OCI-LY3 (cell line): ENCODE data around the gene ZBTB38.
A peak's percentile ranks its signal among the peaks of the same experiment; 100 is the strongest.

Experiments
- H2AFZ ChIP-seq: fragments of 200-600, 300-600 bp; shearing (Covaris generic); 2 replicates; pipeline ENCODE4 v1.6.0; 2014; ENCODE audit warnings: antibody characterized with exemption, low read depth, low read length
- H3K27ac ChIP-seq: fragments of 200-600, 300-600 bp; sonication (generic); 2 replicates; pipeline ENCODE4 v1.5.1; 2014; ENCODE audit warnings: mild to moderate bottlenecking, low read length, moderate library complexity, mixed read lengths
- H3K27me3 ChIP-seq: fragments of 200-600, 300-600 bp; sonication (generic); 2 replicates; pipeline ENCODE4 v1.6.1; 2014; ENCODE audit warnings: low read depth, low read length, mixed read lengths
- H3K36me3 ChIP-seq: fragments of 200-600, 300-600 bp; sonication (generic); replicated peaks from 2 replicates; pipeline ENCODE3; 2014; ENCODE audit warnings: low read depth, low read length, mixed read lengths
- H3K4me1 ChIP-seq: fragments of 300-600, 200-600 bp; sonication (generic); 2 replicates; pipeline ENCODE4 v1.6.1; 2014; ENCODE audit warnings: low read length, mixed read lengths
- H3K4me2 ChIP-seq: fragments of 200-600, 300-600 bp; sonication (generic); 2 replicates; pipeline ENCODE4 v1.6.1; 2014; ENCODE audit warnings: low read length, mixed read lengths
- H3K4me3 ChIP-seq: fragments of 300-600, 200-600 bp; sonication (generic); 2 replicates; pipeline ENCODE4 v1.5.1; 2014; ENCODE audit warnings: antibody characterized with exemption, mild to moderate bottlenecking, low read length, moderate library complexity
- H3K79me2 ChIP-seq: fragments of 300-600, 200-600 bp; shearing (Covaris generic); 2 replicates; pipeline ENCODE4 v1.6.1; 2014; ENCODE audit warnings: mild to moderate bottlenecking, low read length, mixed read lengths
- H3K9ac ChIP-seq: fragments of 300-600, 200-600 bp; shearing (Covaris generic); 2 replicates; pipeline ENCODE4 v1.6.0; 2014; ENCODE audit warnings: mild to moderate bottlenecking, low read length, moderate library complexity
- H3K9me3 ChIP-seq: fragments of 200-600, 300-600 bp; shearing (Covaris generic); 2 replicates; pipeline ENCODE4 v1.6.1; 2014; ENCODE audit warnings: low read length, mixed read lengths; ENCODE audit not compliant: insufficient read depth
- H4K20me1 ChIP-seq: fragments of 200-600, 300-600 bp; sonication (generic); 2 replicates; pipeline ENCODE4 v1.6.1; 2016; ENCODE audit warnings: low read length, mixed read lengths; ENCODE audit not compliant: insufficient read depth
- EZH2phosphoT487 ChIP-seq: fragments of 200-600 bp; shearing (Covaris generic); IDR thresholded peaks from 2 replicates; pipeline ENCODE4 v1.6.1; 2018; ENCODE audit warnings: antibody characterized with exemption, mixed run types, low read depth
- TF ChIP-seq, protein P1 (sequence below): fragments of 200-600, 300-600 bp; sonication (generic); IDR thresholded peaks from 2 replicates; pipeline ENCODE4 v1.5.1; 2014; ENCODE audit warnings: antibody characterized with exemption, low read length, low read depth

Gene ZBTB38

DNA sequence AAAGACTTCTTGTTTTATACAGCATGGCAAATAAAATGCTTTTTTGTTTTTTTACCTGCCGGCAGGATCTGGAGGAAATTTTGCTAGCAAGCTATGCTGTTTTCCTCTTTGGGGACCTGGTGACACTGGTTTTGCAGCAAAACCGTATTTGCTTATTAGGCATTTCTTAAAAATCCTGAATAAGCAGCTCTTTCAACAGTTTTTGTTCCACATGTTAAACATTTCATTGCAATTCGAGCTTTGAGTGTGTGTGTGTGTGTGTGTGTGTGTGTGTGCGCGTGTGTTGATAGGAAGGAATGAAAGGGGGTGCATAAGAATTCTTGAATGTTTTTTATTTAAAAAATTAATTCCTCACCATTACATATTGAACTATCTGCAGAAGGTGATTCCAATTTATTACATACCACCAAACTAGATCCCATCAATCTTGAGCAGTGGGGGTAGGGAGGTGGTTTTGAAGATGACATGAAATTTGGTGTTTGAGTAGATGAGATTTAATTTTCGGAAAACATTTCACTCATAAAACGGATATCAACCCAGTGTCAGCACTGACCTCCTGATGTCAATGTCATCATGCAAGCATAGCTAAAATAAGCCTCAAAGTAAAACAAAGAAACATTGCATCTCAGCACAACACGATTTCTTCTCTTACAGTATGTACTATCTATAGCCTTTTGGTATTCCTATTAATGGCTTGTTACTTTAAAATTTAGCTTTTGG, 17.3 kb downstream of the ZBTB38 start:
- H3K27ac ChIP-seq = no peak overlapping the region
- TF ChIP-seq, protein P1, sequence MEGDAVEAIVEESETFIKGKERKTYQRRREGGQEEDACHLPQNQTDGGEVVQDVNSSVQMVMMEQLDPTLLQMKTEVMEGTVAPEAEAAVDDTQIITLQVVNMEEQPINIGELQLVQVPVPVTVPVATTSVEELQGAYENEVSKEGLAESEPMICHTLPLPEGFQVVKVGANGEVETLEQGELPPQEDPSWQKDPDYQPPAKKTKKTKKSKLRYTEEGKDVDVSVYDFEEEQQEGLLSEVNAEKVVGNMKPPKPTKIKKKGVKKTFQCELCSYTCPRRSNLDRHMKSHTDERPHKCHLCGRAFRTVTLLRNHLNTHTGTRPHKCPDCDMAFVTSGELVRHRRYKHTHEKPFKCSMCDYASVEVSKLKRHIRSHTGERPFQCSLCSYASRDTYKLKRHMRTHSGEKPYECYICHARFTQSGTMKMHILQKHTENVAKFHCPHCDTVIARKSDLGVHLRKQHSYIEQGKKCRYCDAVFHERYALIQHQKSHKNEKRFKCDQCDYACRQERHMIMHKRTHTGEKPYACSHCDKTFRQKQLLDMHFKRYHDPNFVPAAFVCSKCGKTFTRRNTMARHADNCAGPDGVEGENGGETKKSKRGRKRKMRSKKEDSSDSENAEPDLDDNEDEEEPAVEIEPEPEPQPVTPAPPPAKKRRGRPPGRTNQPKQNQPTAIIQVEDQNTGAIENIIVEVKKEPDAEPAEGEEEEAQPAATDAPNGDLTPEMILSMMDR = no peak
- no peaks in the 10 kb centered on the region for H3K9me3 ChIP-seq
- no peaks in the 10 kb centered on the region for H4K20me1 ChIP-seq
- H3K4me2 ChIP-seq = peak overlapping the region; percentile 40
- H3K79me2 ChIP-seq = no peaks in the 10 kb centered on the region
- H3K27me3 ChIP-seq = peaks cover 36% of the 10 kb centered on the region
- no peak overlapping the region for H3K9ac ChIP-seq
- no peaks in the 10 kb centered on the region for H3K36me3 ChIP-seq
- peak overlapping the region; percentile 48 for H3K4me3 ChIP-seq
- H3K4me1 ChIP-seq = 0 out of 2 replicates have a peak, but pooled peaks cover 8% of the 10 kb centered on the region
- no peak overlapping the region; the same call in 1 of the 2 replicates for H2AFZ ChIP-seq

DNA sequence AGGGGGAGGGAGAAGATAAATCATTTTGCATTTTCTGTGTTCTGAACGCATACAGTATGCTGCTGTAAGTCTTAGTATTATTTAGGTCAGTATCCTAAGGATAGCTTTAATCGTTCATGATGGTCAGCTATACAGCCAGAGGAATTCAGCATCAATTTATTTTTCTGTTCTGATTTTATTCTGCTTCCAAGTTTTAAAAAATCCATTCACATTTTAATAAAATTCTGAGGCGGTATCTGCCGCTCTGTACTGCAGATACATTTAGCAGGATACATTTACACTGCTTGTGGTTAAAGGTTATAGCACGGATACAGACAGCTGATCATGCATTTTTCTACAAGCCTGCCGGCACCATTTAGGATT, 17.8 kb downstream of the ZBTB38 start:
- H3K27ac ChIP-seq = no peak overlapping the region

DNA sequence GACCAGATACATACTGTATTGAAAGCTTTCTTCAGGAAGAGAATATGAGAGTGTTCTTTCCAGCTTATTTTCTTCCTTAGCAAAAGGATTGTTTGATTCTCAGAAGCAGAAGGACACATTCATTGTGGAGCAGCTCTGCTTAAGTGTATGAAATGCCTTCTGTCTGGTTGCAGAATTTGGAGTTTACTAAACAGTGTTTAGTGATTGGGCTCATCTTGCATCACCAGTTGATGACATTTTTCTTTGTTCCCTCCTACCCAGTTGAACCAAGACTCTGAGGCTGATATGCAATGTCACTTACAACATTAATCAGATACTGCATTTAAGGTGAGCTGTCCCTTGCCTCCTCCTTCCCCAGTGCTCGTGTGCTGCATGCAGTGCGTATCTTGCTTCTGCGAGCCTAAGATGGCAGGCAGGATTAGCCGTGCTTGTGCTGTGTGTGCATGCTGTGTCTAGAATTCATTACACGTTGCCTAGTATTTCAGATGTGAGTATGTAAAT, 18.4 kb downstream of the ZBTB38 start:
- H3K9me3 ChIP-seq = no peaks in the 10 kb centered on the region
- H3K27me3 ChIP-seq = peaks cover 36% of the 10 kb centered on the region
- no peaks in the 10 kb centered on the region for H3K79me2 ChIP-seq
- H3K36me3 ChIP-seq = no peaks in the 10 kb centered on the region
- peak overlapping the region; percentile 70; the same call in 1 of the 2 replicates for H2AFZ ChIP-seq
- peak overlapping the region; percentile 40 for H3K4me2 ChIP-seq
- TF ChIP-seq, protein P1 = no peak
- TF ChIP-seq EZH2phosphoT487 = no peak
- H3K4me1 ChIP-seq = 0 out of 2 replicates have a peak, but pooled peaks cover 8% of the 10 kb centered on the region
- no peaks in the 10 kb centered on the region for H4K20me1 ChIP-seq
- H3K9ac ChIP-seq = peak overlapping the region; percentile 16; the same call in 1 of the 2 replicates
- no peak overlapping the region for H3K27ac ChIP-seq
- H3K4me3 ChIP-seq = peak overlapping the region; percentile 48

More for the DNA sequence above, 17.8 kb downstream of the ZBTB38 start:
- TF ChIP-seq, protein P1 = no peak
- no peak for TF ChIP-seq EZH2phosphoT487
- H3K36me3 ChIP-seq = no peaks in the 10 kb centered on the region
- peak overlapping the region; percentile 16; the same call in 1 of the 2 replicates for H3K9ac ChIP-seq
- H3K4me1 ChIP-seq = 0 out of 2 replicates have a peak, but pooled peaks cover 8% of the 10 kb centered on the region
- no peaks in the 10 kb centered on the region for H3K9me3 ChIP-seq
- H4K20me1 ChIP-seq = no peaks in the 10 kb centered on the region
- H2AFZ ChIP-seq = no peak overlapping the region; the same call in 1 of the 2 replicates
- H3K4me3 ChIP-seq = peak overlapping the region; percentile 48
- no peaks in the 10 kb centered on the region for H3K79me2 ChIP-seq
- peak overlapping the region; percentile 40 for H3K4me2 ChIP-seq
- H3K27me3 ChIP-seq = peaks cover 36% of the 10 kb centered on the region

DNA sequence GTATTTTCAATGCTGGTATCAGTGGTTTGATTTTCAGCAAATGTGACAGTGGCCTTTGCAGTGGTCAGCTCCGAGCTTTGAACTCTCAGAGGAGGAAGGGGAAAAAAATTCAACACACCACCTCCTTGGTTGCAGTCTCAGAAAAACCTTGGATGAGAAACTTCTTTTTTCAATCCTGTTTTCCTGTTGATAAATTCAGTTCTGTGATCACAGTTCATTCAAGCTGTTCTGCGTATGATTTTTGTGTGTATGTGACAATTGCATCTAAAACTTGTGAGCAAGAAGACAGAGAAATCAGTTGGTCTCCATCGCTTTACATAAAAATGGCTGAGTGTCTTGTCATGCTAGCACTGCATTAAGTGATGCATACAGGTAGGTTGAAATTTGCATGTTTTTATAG, 19.2 kb downstream of the ZBTB38 start:
- Histone ChIP-seq H3K9ac (no peak overlapping the region), H3K9me3 (no peaks in the 10 kb centered on the region), H2AFZ (no peak overlapping the region), H3K36me3 (no peaks in the 10 kb centered on the region), H4K20me1 (no peaks in the 10 kb centered on the region), H3K27ac (no peak overlapping the region), H3K27me3 (peaks cover 36% of the 10 kb centered on the region), H3K4me2 (no peak overlapping the region), H3K4me1 (0 out of 2 replicates have a peak, but pooled peaks cover 8% of the 10 kb centered on the region), H3K79me2 (no peaks in the 10 kb centered on the region), H3K4me3 (no peak overlapping the region)
- TF ChIP-seq, protein P1 = no peak
- no peak for TF ChIP-seq EZH2phosphoT487
